GM23338 (cell line): ENCODE results near the gene TM6SF1. TPM values are rescaled to one million over a fixed set of nuclear protein-coding genes. Genes with fewer than 3 reads are reported as not detected.
"Not testable (repeated sequence)": the region's sequence is repeated elsewhere in the genome, so short reads cannot be mapped to it uniquely, and the experiment has no call there.

Source experiments
- ATAC-seq: fragments of 200-7000 bp; cut with Tn5 transposase; 3 replicates; pipeline ENCODE4 v1.9.1; 2020
- DNase-seq: peaks from one replicate; pipeline ENCODE4 v3.0.0-alpha.2; 2015; ENCODE audit warnings: low spot score
- H2AFZ ChIP-seq: fragments of 200-600 bp; sonication (generic); 2 replicates; pipeline ENCODE4 v1.8.0; 2016; ENCODE audit warnings: antibody characterized with exemption, mild to moderate bottlenecking, moderate library complexity
- H3F3A ChIP-seq: fragments of 200-600 bp; sonication (generic); replicated peaks from 2 replicates; pipeline ENCODE4 v1.8.0; 2017; ENCODE audit warnings: antibody characterized with exemption, mixed run types, low read depth
- H3K27ac ChIP-seq: fragments of 200-600 bp; sonication (generic); 2 replicates; pipeline ENCODE4 v1.6.1; 2016; ENCODE audit warnings: low read depth
- H3K27me3 ChIP-seq: fragments of 200-600 bp; sonication (generic); 2 replicates; pipeline ENCODE4 v1.8.0; 2016; ENCODE audit warnings: mild to moderate bottlenecking, mixed run types, moderate library complexity; ENCODE audit not compliant: insufficient read depth
- H3K36me3 ChIP-seq: fragments of 200-600 bp; sonication (generic); 2 replicates; pipeline ENCODE4 v1.8.0; 2016; ENCODE audit warnings: mild to moderate bottlenecking; ENCODE audit not compliant: insufficient read depth
- H3K4me1 ChIP-seq: fragments of 200-600 bp; sonication (generic); 2 replicates; pipeline ENCODE4 v1.8.0; 2016; ENCODE audit warnings: mild to moderate bottlenecking, moderate library complexity; ENCODE audit not compliant: insufficient read depth
- H3K4me2 ChIP-seq: fragments of 200-600 bp; sonication (generic); 2 replicates; pipeline ENCODE4 v1.7.1; 2017; ENCODE audit warnings: mixed run types
- H3K4me3 ChIP-seq: fragments of 200-600 bp; sonication (generic); 2 replicates; pipeline ENCODE4 v1.6.1; 2016; ENCODE audit warnings: mixed run types
- H3K79me2 ChIP-seq: fragments of 200-600 bp; sonication (generic); replicated peaks from 2 replicates; pipeline ENCODE4 v1.8.0; 2017; ENCODE audit warnings: mild to moderate bottlenecking; ENCODE audit not compliant: insufficient read depth
- H3K9me2 ChIP-seq: fragments of 200-600 bp; sonication (generic); 2 replicates; pipeline ENCODE4 v1.8.0; 2017; ENCODE audit not compliant: insufficient read depth
- H4K20me1 ChIP-seq: fragments of 200-600 bp; sonication (generic); replicated peaks from 2 replicates; pipeline ENCODE4 v1.8.0; 2017; ENCODE audit warnings: mild to moderate bottlenecking; ENCODE audit not compliant: insufficient read depth
- H3K27ac Mint-ChIP-seq: 2 replicates; pipeline ENCODE4 v1.8.0; 2020; ENCODE audit warnings: inconsistent platforms, mild to moderate bottlenecking, moderate library complexity, mixed read lengths
- H3K27me3 Mint-ChIP-seq: 3 replicates; pipeline ENCODE4 v1.8.0; 2022; ENCODE audit warnings: low read depth, mild to moderate bottlenecking, moderate library complexity, mixed read lengths, inconsistent platforms; ENCODE audit not compliant: insufficient read depth, poor library complexity
- H3K36me3 Mint-ChIP-seq: 3 replicates; pipeline ENCODE4 v1.8.0; 2021; ENCODE audit warnings: low read depth, mild to moderate bottlenecking, inconsistent platforms, moderate library complexity, mixed read lengths
- H3K4me1 Mint-ChIP-seq: 3 replicates; pipeline ENCODE4 v1.8.0; 2020; ENCODE audit warnings: mild to moderate bottlenecking, inconsistent platforms, mixed read lengths
- H3K4me3 Mint-ChIP-seq: 3 replicates; pipeline ENCODE4 v1.8.0; 2021; ENCODE audit warnings: moderate library complexity, mild to moderate bottlenecking, inconsistent platforms, mixed read lengths
- H3K9me3 Mint-ChIP-seq: 3 replicates; pipeline ENCODE4 v1.8.0; 2020; ENCODE audit warnings: moderate library complexity, mild to moderate bottlenecking, inconsistent platforms, mixed read lengths
- CREB1 ChIP-seq: fragments of 250-450 bp; sonication (Bioruptor Pico); IDR thresholded peaks from 2 replicates; pipeline ENCODE4 v1.5.0; 2020; ENCODE audit warnings: low read depth, mild to moderate bottlenecking, moderate library complexity
- ETS1 ChIP-seq: IDR thresholded peaks from 2 replicates; pipeline ENCODE4 v1.6.1; 2016; ENCODE audit warnings: antibody characterized with exemption
- EZH2 ChIP-seq: fragments of 200-600 bp; sonication (generic); IDR thresholded peaks from one replicate; pipeline ENCODE4 v1.8.0; 2017; ENCODE audit warnings: antibody characterized with exemption, mild to moderate bottlenecking, low read depth; ENCODE audit not compliant: unreplicated experiment
- EZH2phosphoT487 ChIP-seq: fragments of 200-600 bp; sonication (generic); IDR thresholded peaks from one replicate; pipeline ENCODE4 v1.8.1; 2018; ENCODE audit warnings: antibody characterized with exemption; ENCODE audit not compliant: unreplicated experiment
- JUNB ChIP-seq: IDR thresholded peaks from one replicate; pipeline ENCODE4 v1.6.1; 2016; ENCODE audit warnings: antibody characterized with exemption; ENCODE audit not compliant: unreplicated experiment
- NANOG ChIP-seq: IDR thresholded peaks from 2 replicates; pipeline ENCODE4 v1.6.1; 2016; ENCODE audit warnings: antibody characterized with exemption, borderline replicate concordance
- POLR2AphosphoS5 ChIP-seq: IDR thresholded peaks from 2 replicates; pipeline ENCODE4 v1.6.1; 2016; ENCODE audit warnings: antibody characterized with exemption, low read depth
- STAT1 ChIP-seq: IDR thresholded peaks from one replicate; pipeline ENCODE4 v1.6.1; 2016; ENCODE audit warnings: antibody characterized with exemption; ENCODE audit not compliant: unreplicated experiment
- ZNF114 ChIP-seq: fragments of 250-450 bp; sonication (Bioruptor Pico); IDR thresholded peaks from 2 replicates; pipeline ENCODE4 v1.5.0; 2020; ENCODE audit warnings: mild to moderate bottlenecking, moderate library complexity
- ZNF331 ChIP-seq: fragments of 250-450 bp; sonication (Bioruptor Pico); IDR thresholded peaks from 2 replicates; pipeline ENCODE4 v1.5.0; 2020; ENCODE audit warnings: low read depth, mild to moderate bottlenecking, moderate library complexity
- ZNF462 ChIP-seq: fragments of 250-450 bp; sonication (Bioruptor Pico); IDR thresholded peaks from 2 replicates; pipeline ENCODE4 v1.5.0; 2020; ENCODE audit warnings: mild to moderate bottlenecking, moderate library complexity
- polyA plus RNA-seq: library from polyadenylated mRNA; unstranded; fragments of >200 nt; fragmentation: Nextera tagmentation; extraction: Ambion mirVana; gene quantifications from 2 replicates; pipeline ENCODE4 v1.2.1, GENCODE V29; 2016
- total RNA-seq: library from RNA; depleted of rRNA; stranded (reverse); fragments of >200 nt; shearing (Covaris generic); gene quantifications from 2 replicates; pipeline ENCODE4 v1.2.3, GENCODE V29; 2014
- TF ChIP-seq, protein P1 (sequence below), 2 experiments: fragments of 200-600 bp in 1 of 2; sonication (generic) in 1 of 2; conservative IDR thresholded peaks; 2 replicates each; pipeline versions ENCODE4 v1.5.1 to v1.6.1; 2016 to 2017; ENCODE audit warnings: antibody characterized with exemption in 2 of 2, low read depth in 2 of 2, mild to moderate bottlenecking in 2 of 2, moderate library complexity in 1 of 2

TM6SF1 gene
- total and polyA plus RNA-seq, 2 experiments from 2014 or later, result 0.80 to 1.5 TPM

GRCh38 chr15:83169576-83169975 is 62.1 kb downstream of the TM6SF1 start:
- H3K36me3 Mint-ChIP-seq, H3K9me2 ChIP-seq, H3K4me3 Mint-ChIP-seq, H3K9me3 Mint-ChIP-seq, H3K27me3 ChIP-seq, H3K4me3 ChIP-seq, H3F3A ChIP-seq, DNase-seq, H3K27ac Mint-ChIP-seq, H3K27me3 Mint-ChIP-seq, H3K36me3 ChIP-seq, ATAC-seq, H2AFZ ChIP-seq, H3K27ac ChIP-seq, H3K4me2 ChIP-seq: not testable (repeated sequence)
- H3K4me1 Mint-ChIP-seq, result peaks cover 46% of the 10 kb centered on the region
- H4K20me1 ChIP-seq, result peaks cover 38% of the 10 kb centered on the region; the same call in 1 of the 2 replicates
- H3K4me1 ChIP-seq, result peaks cover 12% of the 10 kb centered on the region; the same call in 1 of the 2 replicates
- peaks cover 98% of the 10 kb centered on the region for H3K79me2 ChIP-seq

DNA sequence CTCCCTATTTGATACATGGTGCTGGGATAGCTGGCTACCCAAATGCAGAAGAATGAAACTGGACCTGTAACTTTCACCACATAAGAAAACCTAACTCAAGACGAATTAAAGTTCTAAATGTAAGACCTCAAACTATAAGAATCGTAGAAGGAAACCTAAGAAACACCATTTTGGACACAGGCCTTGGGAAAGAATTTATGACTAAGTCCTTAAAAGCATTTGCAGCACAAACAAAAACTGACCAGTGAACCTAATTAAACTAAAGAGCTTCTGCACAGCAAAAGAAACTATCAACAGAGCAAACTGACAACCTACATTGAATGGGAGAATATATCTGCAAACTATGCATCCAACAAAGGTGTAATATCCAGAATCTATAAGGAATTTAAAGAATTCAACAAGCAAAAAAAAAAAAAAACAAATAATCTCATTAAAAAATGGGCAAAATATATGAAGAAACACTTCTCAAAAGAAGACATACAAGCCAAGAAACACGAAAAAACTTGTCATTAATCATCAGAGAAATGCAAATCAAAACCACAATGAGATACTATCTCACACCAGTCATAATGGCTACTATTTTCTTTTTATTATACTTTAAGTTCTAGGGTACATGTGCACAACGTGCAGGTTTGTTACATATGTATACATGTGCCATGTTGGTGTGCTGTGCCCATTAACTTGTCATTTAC is 63.2 kb downstream of the TM6SF1 start:
- H3K27me3 Mint-ChIP-seq, result no peaks in the 10 kb centered on the region
- peaks cover 30% of the 10 kb centered on the region; the same call in 1 of the 2 replicates for H4K20me1 ChIP-seq
- no peak overlapping the region for H3K27ac Mint-ChIP-seq
- TF ChIP-seq EZH2phosphoT487 (no peak), ZNF462 (CRISPR knock-in tag) (no peak), ZNF114 (no peak), ZNF331 (CRISPR knock-in tag) (no peak), NANOG (no peak), POLR2AphosphoS5 (no peak), STAT1 (no peak), JUNB (no peak), EZH2 (no peak), ETS1 (no peak), CREB1 (CRISPR knock-in tag) (no peak)
- TF ChIP-seq, protein P1, sequence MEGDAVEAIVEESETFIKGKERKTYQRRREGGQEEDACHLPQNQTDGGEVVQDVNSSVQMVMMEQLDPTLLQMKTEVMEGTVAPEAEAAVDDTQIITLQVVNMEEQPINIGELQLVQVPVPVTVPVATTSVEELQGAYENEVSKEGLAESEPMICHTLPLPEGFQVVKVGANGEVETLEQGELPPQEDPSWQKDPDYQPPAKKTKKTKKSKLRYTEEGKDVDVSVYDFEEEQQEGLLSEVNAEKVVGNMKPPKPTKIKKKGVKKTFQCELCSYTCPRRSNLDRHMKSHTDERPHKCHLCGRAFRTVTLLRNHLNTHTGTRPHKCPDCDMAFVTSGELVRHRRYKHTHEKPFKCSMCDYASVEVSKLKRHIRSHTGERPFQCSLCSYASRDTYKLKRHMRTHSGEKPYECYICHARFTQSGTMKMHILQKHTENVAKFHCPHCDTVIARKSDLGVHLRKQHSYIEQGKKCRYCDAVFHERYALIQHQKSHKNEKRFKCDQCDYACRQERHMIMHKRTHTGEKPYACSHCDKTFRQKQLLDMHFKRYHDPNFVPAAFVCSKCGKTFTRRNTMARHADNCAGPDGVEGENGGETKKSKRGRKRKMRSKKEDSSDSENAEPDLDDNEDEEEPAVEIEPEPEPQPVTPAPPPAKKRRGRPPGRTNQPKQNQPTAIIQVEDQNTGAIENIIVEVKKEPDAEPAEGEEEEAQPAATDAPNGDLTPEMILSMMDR (conservative IDR thresholded peaks at IDR 0.05; ENCODE audit: low read depth in 2 of 2), result no peak

More for the DNA sequence above, 63.2 kb downstream of the TM6SF1 start:
- H3K79me2 ChIP-seq, result peaks cover 98% of the 10 kb centered on the region
- H3K4me1 ChIP-seq, result peaks cover 12% of the 10 kb centered on the region; the same call in 1 of the 2 replicates
- no peaks in the 10 kb centered on the region for H3K9me2 ChIP-seq
- ATAC-seq, result no peak
- Mint-ChIP-seq H3K4me3 (no peak overlapping the region), H3K36me3 (peaks cover 8% of the 10 kb centered on the region; the same call in 2 of the 3 replicates), H3K9me3 (no peaks in the 10 kb centered on the region; the same call in 2 of the 3 replicates), H3K4me1 (peaks cover 39% of the 10 kb centered on the region)
- no peak overlapping the region for H3K4me3 ChIP-seq
- DNase-seq, result no peak
- no peaks in the 10 kb centered on the region for H3K27me3 ChIP-seq
- H3K27ac ChIP-seq, result no peak overlapping the region
- no peak overlapping the region for H3K4me2 ChIP-seq
- no peaks in the 10 kb centered on the region for H3K36me3 ChIP-seq
- H3F3A ChIP-seq, result no peaks in the 10 kb centered on the region
- H2AFZ ChIP-seq, result no peak overlapping the region
